H9 (cell line): ENCODE results near the gene SUMF1. TPM values are rescaled to one million over a fixed set of nuclear protein-coding genes. Genes with fewer than 3 reads are reported as not detected.

Experiments
- DNase-seq: peaks from one replicate; pipeline ENCODE4 v3.0.0-alpha.2; 2017
- H2AFZ ChIP-seq: one replicate; pipeline ENCODE4 v1.6.1; 2013; ENCODE audit warnings: mild to moderate bottlenecking, low read length, control low read depth, moderate library complexity
- H2AK5ac ChIP-seq: 2 replicates; pipeline ENCODE4 v1.6.1; 2013; ENCODE audit warnings: low read length, control low read depth, mixed read lengths; ENCODE audit not compliant: insufficient read length
- H2BK120ac ChIP-seq: one replicate; pipeline ENCODE4 v1.6.1; 2013; ENCODE audit warnings: low read depth, mild to moderate bottlenecking, low read length, control low read depth, inconsistent platforms; ENCODE audit not compliant: poor library complexity, severe bottlenecking
- H2BK12ac ChIP-seq: 2 replicates; pipeline ENCODE4 v1.6.1; 2013; ENCODE audit warnings: low read length, control low read depth, mixed read lengths, low read depth; ENCODE audit not compliant: insufficient read length
- H2BK15ac ChIP-seq: 2 replicates; pipeline ENCODE4 v1.6.1; 2013; ENCODE audit warnings: low read depth, low read length, control low read depth
- H2BK20ac ChIP-seq: one replicate; pipeline ENCODE4 v1.6.1; 2013; ENCODE audit warnings: low read depth, mild to moderate bottlenecking, low read length, control low read depth, inconsistent platforms; ENCODE audit not compliant: poor library complexity, severe bottlenecking
- H2BK5ac ChIP-seq: 2 replicates; pipeline ENCODE4 v1.6.1; 2013; ENCODE audit warnings: low read length, control low read depth, mixed read lengths; ENCODE audit not compliant: insufficient read length
- H3K14ac ChIP-seq: 2 replicates; pipeline ENCODE4 v1.6.1; 2013; ENCODE audit warnings: low read length, control low read depth; ENCODE audit not compliant: insufficient read depth
- H3K18ac ChIP-seq: 2 replicates; pipeline ENCODE4 v1.6.1; 2013; ENCODE audit warnings: low read depth, mild to moderate bottlenecking, mixed read lengths, low read length, control low read depth; ENCODE audit not compliant: insufficient read length
- H3K23ac ChIP-seq: 2 replicates; pipeline ENCODE4 v1.6.1; 2013; ENCODE audit warnings: low read length, control low read depth, mixed read lengths, low read depth; ENCODE audit not compliant: insufficient read length
- H3K23me2 ChIP-seq: 2 replicates; pipeline ENCODE4 v1.6.1; 2013; ENCODE audit warnings: low read depth, mild to moderate bottlenecking, mixed read lengths, low read length, control low read depth; ENCODE audit not compliant: insufficient read length, poor library complexity, severe bottlenecking
- H3K27ac ChIP-seq: 2 replicates; pipeline ENCODE4 v1.5.1; 2013; ENCODE audit warnings: low read length, control low read depth, mixed read lengths, low read depth; ENCODE audit not compliant: insufficient read length
- H3K27me3 ChIP-seq: 2 replicates; pipeline ENCODE4 v1.6.1; 2013; ENCODE audit warnings: low read length, control low read depth, inconsistent platforms; ENCODE audit not compliant: insufficient read depth
- H3K4ac ChIP-seq: 2 replicates; pipeline ENCODE4 v1.6.1; 2013; ENCODE audit warnings: low read depth, mild to moderate bottlenecking, control low read depth, inconsistent platforms, low read length, moderate library complexity
- H3K4me1 ChIP-seq: 2 replicates; pipeline ENCODE4 v1.6.1; 2013; ENCODE audit warnings: low read length, control low read depth, inconsistent platforms; ENCODE audit not compliant: insufficient read depth
- H3K4me2 ChIP-seq: 2 replicates; pipeline ENCODE4 v1.6.1; 2013; ENCODE audit warnings: low read length, control low read depth, mixed read lengths; ENCODE audit not compliant: insufficient read length, insufficient read depth
- H3K56ac ChIP-seq: 2 replicates; pipeline ENCODE4 v1.6.1; 2013; ENCODE audit warnings: low read depth, mild to moderate bottlenecking, mixed read lengths, low read length, control low read depth; ENCODE audit not compliant: insufficient read length
- H3K79me1 ChIP-seq: 2 replicates; pipeline ENCODE4 v1.6.1; 2013; ENCODE audit warnings: low read depth, mild to moderate bottlenecking, moderate library complexity, low read length, control low read depth, inconsistent platforms; ENCODE audit not compliant: insufficient read depth, poor library complexity, severe bottlenecking
- H3K79me2 ChIP-seq: 2 replicates; pipeline ENCODE4 v1.6.1; 2013; ENCODE audit warnings: low read length, control low read depth, inconsistent platforms; ENCODE audit not compliant: insufficient read depth
- H3K9ac ChIP-seq: 2 replicates; pipeline ENCODE4 v1.6.1; 2013; ENCODE audit warnings: low read length, control low read depth, mixed read lengths; ENCODE audit not compliant: insufficient read length; ENCODE audit errors: extremely low read depth
- H3K9me3 ChIP-seq: one replicate; pipeline ENCODE4 v1.6.1; 2013; ENCODE audit warnings: low read depth, low read length, inconsistent platforms; ENCODE audit not compliant: control insufficient read depth
- H3T11ph ChIP-seq: one replicate; pipeline ENCODE4 v1.6.1; 2013; ENCODE audit warnings: mild to moderate bottlenecking, low read length, control low read depth, inconsistent platforms
- H4K20me1 ChIP-seq: one replicate; pipeline ENCODE4 v1.6.1; 2013; ENCODE audit not compliant: control insufficient read depth, insufficient read length, insufficient read depth
- H4K5ac ChIP-seq: 2 replicates; pipeline ENCODE4 v1.6.1; 2013; ENCODE audit warnings: low read depth, mild to moderate bottlenecking, mixed read lengths, low read length, control low read depth; ENCODE audit not compliant: insufficient read length
- H4K8ac ChIP-seq: replicated peaks from 2 replicates; pipeline ENCODE4 v1.6.1; 2013; ENCODE audit warnings: low read length, control low read depth, mixed read lengths, low read depth; ENCODE audit not compliant: insufficient read length
- H4K91ac ChIP-seq: 2 replicates; pipeline ENCODE4 v1.6.1; 2013; ENCODE audit warnings: low read depth, mild to moderate bottlenecking, moderate library complexity, mixed read lengths, low read length, control low read depth; ENCODE audit not compliant: insufficient read length
- H3K27ac Mint-ChIP-seq, 3 experiments: 2 replicates in 2 of 3; 3 replicates in 1 of 3; pipeline ENCODE4 v1.8.0; 2020 to 2021; ENCODE audit warnings: mixed read lengths in 3 of 3, mild to moderate bottlenecking in 1 of 3, moderate library complexity in 1 of 3
- H3K27me3 Mint-ChIP-seq: 2 replicates; pipeline ENCODE4 v1.8.0; 2021; ENCODE audit warnings: low read depth, mild to moderate bottlenecking, moderate library complexity, mixed read lengths
- H3K36me3 Mint-ChIP-seq, 3 experiments: 2 replicates in 2 of 3; 3 replicates in 1 of 3; pipeline ENCODE4 v1.8.0; 2020 to 2021; ENCODE audit warnings: low read depth in 3 of 3, mixed read lengths in 3 of 3; ENCODE audit not compliant: insufficient read depth in 1 of 3
- H3K4me1 Mint-ChIP-seq, 2 experiments: 2 replicates each; pipeline ENCODE4 v1.8.0; 2020; ENCODE audit warnings: mixed read lengths in 2 of 2
- H3K4me3 Mint-ChIP-seq, 2 experiments: 2 replicates in 1 of 2; 3 replicates in 1 of 2; pipeline ENCODE4 v1.8.0; 2020 to 2021; ENCODE audit warnings: mild to moderate bottlenecking in 2 of 2, mixed read lengths in 2 of 2, moderate library complexity in 1 of 2
- H3K9me3 Mint-ChIP-seq, 2 experiments: 2 replicates in 1 of 2; 3 replicates in 1 of 2; pipeline ENCODE4 v1.8.0; 2020; ENCODE audit warnings: mild to moderate bottlenecking in 2 of 2, mixed read lengths in 2 of 2, moderate library complexity in 1 of 2
- CTCF ChIP-seq: fragments of 200-600 bp; sonication (generic); conservative IDR thresholded peaks from 3 replicates; pipeline ENCODE4 v1.8.0; 2021; ENCODE audit warnings: antibody characterized with exemption, mild to moderate bottlenecking
- total RNA-seq: library from RNA; stranded (reverse); gene quantifications from 2 replicates; pipeline ENCODE4 v1.2.1, GENCODE V29; 2021

The SUMF1 gene
- total RNA-seq, 1 experiment from 2014 or later, result 9.5 TPM

- H3K27me3 ChIP-seq, result no peaks in the 10 kb centered on the region
- no peak for DNase-seq
- H3K14ac ChIP-seq, result no peak overlapping the region
- no peaks in the 10 kb centered on the region for H3K79me2 ChIP-seq
- Mint-ChIP-seq H3K4me3 (no peak overlapping the region), H3K36me3 (no peaks in the 10 kb centered on the region), H3K27me3 (no peaks in the 10 kb centered on the region), H3K27ac (no peak overlapping the region), H3K9me3 (no peaks in the 10 kb centered on the region), H3K4me1 (peaks cover 6 to 25% of the 10 kb centered on the region in 2 experiments)
- no peak overlapping the region for H2AK5ac ChIP-seq
- no peaks in the 10 kb centered on the region for H3K79me1 ChIP-seq
- no peak overlapping the region for H4K91ac ChIP-seq
- H2BK20ac ChIP-seq, result no peak overlapping the region
- H3K23ac ChIP-seq, result no peak overlapping the region
- H3K4me2 ChIP-seq, result no peak overlapping the region
- no peak for TF ChIP-seq CTCF
- no peak overlapping the region for H3K56ac ChIP-seq
- H2BK15ac ChIP-seq, result no peak overlapping the region
- H4K20me1 ChIP-seq, result no peaks in the 10 kb centered on the region
- H4K8ac ChIP-seq, result no peak overlapping the region
- no peak overlapping the region for H3K18ac ChIP-seq
- H2AFZ ChIP-seq, result no peak overlapping the region
- H2BK12ac ChIP-seq, result no peak overlapping the region
- no peak overlapping the region for H4K5ac ChIP-seq
- H3K9ac ChIP-seq, result no peak overlapping the region
- H3K23me2 ChIP-seq, result no peaks in the 10 kb centered on the region
- no peak overlapping the region for H2BK5ac ChIP-seq
- H3T11ph ChIP-seq, result no peak overlapping the region
- no peaks in the 10 kb centered on the region for H3K9me3 ChIP-seq
- peaks cover 4% of the 10 kb centered on the region; the same call in 1 of the 2 replicates for H3K4me1 ChIP-seq
- H2BK120ac ChIP-seq, result no peak overlapping the region
- H3K27ac ChIP-seq, result no peak overlapping the region
- no peak overlapping the region for H3K4ac ChIP-seq
Measured at GRCh38 chr3:4509043-4509442, 42.0 kb upstream of the SUMF1 start.
